SU-DHL-6 (cell line): ENCODE data around the gene ERLEC1.

Source experiments
- H2AFZ ChIP-seq: fragments of 200-600 bp; sonication (generic); 2 replicates; pipeline ENCODE4 v1.6.1; 2014; ENCODE audit warnings: low read depth, mild to moderate bottlenecking, moderate library complexity, mixed read lengths, antibody characterized with exemption, low read length; ENCODE audit not compliant: severe bottlenecking
- H3F3A ChIP-seq: fragments of 200-600 bp; shearing (Covaris generic); 2 replicates; pipeline ENCODE4 v1.6.0; 2016; ENCODE audit warnings: antibody characterized with exemption, mild to moderate bottlenecking; ENCODE audit not compliant: insufficient read depth
- H3K27ac ChIP-seq: fragments of 200-600 bp; sonication (generic); 2 replicates; pipeline ENCODE4 v1.5.1; 2016; ENCODE audit warnings: low read depth, mild to moderate bottlenecking, low read length, moderate library complexity, mixed read lengths
- H3K27me3 ChIP-seq: fragments of 200-600 bp; sonication (generic), shearing (Covaris generic); 2 replicates; pipeline ENCODE4 v1.6.0; 2014; ENCODE audit warnings: mild to moderate bottlenecking, low read length
- H3K36me3 ChIP-seq: fragments of 200-600 bp; sonication (generic); 2 replicates; pipeline ENCODE4 v1.6.1; 2014; ENCODE audit warnings: mild to moderate bottlenecking, low read length, mixed read lengths
- H3K4me2 ChIP-seq: fragments of 300-600, 200-600 bp; shearing (Covaris generic), sonication (generic); 2 replicates; pipeline ENCODE4 v1.6.0; 2014; ENCODE audit warnings: low read length, low read depth, mild to moderate bottlenecking; ENCODE audit not compliant: poor library complexity, severe bottlenecking
- H3K4me3 ChIP-seq: fragments of 200-600 bp; sonication (generic); 2 replicates; pipeline ENCODE4 v1.5.1; 2014; ENCODE audit warnings: antibody characterized with exemption, low read length, mild to moderate bottlenecking, mixed read lengths; ENCODE audit not compliant: insufficient read depth, poor library complexity, severe bottlenecking
- H3K79me2 ChIP-seq: fragments of 200-600 bp; sonication (generic); 2 replicates; pipeline ENCODE4 v1.6.1; 2014; ENCODE audit warnings: mild to moderate bottlenecking, low read length, moderate library complexity; ENCODE audit not compliant: insufficient read depth
- H3K9ac ChIP-seq: fragments of 200-600 bp; sonication (generic); 2 replicates; pipeline ENCODE4 v1.7.0; 2014; ENCODE audit warnings: mild to moderate bottlenecking, low read length
- H3K9me2 ChIP-seq: fragments of 200-600 bp; sonication (generic); replicated peaks from 2 replicates; pipeline ENCODE4 v1.6.1; 2014; ENCODE audit warnings: low read length; ENCODE audit not compliant: insufficient read depth
- H3K9me3 ChIP-seq: fragments of 200-600 bp; sonication (generic); 2 replicates; pipeline ENCODE4 v1.6.1; 2014; ENCODE audit warnings: low read length, mixed read lengths; ENCODE audit not compliant: insufficient read depth
- H4K20me1 ChIP-seq: fragments of 200-600 bp; sonication (generic); 2 replicates; pipeline ENCODE4 v1.6.1; 2014; ENCODE audit warnings: low read depth, mild to moderate bottlenecking, antibody characterized with exemption, low read length, moderate library complexity, mixed read lengths
- CTCF ChIP-seq: fragments of 200-600 bp; sonication (generic); IDR thresholded peaks from one replicate; pipeline ENCODE4 v1.5.1; 2017; ENCODE audit warnings: antibody characterized with exemption, mild to moderate bottlenecking, low read length, moderate library complexity; ENCODE audit not compliant: insufficient read depth, poor library complexity, severe bottlenecking
- EZH2phosphoT487 ChIP-seq: fragments of 200-600 bp; sonication (generic), shearing (Covaris generic); conservative IDR thresholded peaks from 2 replicates; pipeline ENCODE4 v1.6.1; 2018; ENCODE audit warnings: mild to moderate bottlenecking, antibody characterized with exemption, low read length, moderate library complexity, mixed read lengths

ERLEC1 gene

GRCh38 chr2:53778536-53779162 lies 8.2 kb upstream of the ERLEC1 start:
- Histone ChIP-seq H4K20me1 (no peaks in the 10 kb centered on the region), H3K9me2 (no peaks in the 10 kb centered on the region), H2AFZ (no peak overlapping the region), H3K79me2 (peaks cover 80% of the 10 kb centered on the region), H3K4me3 (no peak overlapping the region), H3K4me2 (no peak overlapping the region), H3K36me3 (peaks cover 22% of the 10 kb centered on the region), H3K9ac (no peak overlapping the region), H3K9me3 (no peaks in the 10 kb centered on the region), H3K27ac (no peak overlapping the region), H3K27me3 (no peaks in the 10 kb centered on the region), H3F3A (peaks cover 29% of the 10 kb centered on the region)
- TF ChIP-seq EZH2phosphoT487 (no peak), CTCF (no peak)

- Histone ChIP-seq H3K4me3 (no peak overlapping the region), H2AFZ (no peak overlapping the region), H3K79me2 (peaks cover 94% of the 10 kb centered on the region), H3K9me2 (no peaks in the 10 kb centered on the region), H3K4me2 (no peak overlapping the region), H4K20me1 (no peaks in the 10 kb centered on the region), H3K9me3 (no peaks in the 10 kb centered on the region), H3F3A (peaks cover 17% of the 10 kb centered on the region; the same call in 1 of the 2 replicates), H3K27me3 (no peaks in the 10 kb centered on the region), H3K36me3 (peaks cover 13% of the 10 kb centered on the region), H3K27ac (no peak overlapping the region), H3K9ac (no peak overlapping the region)
- TF ChIP-seq CTCF (no peak), EZH2phosphoT487 (no peak)
Measured at GRCh38 chr2:53780056-53780455, 6.8 kb upstream of the ERLEC1 start.

- no peaks in the 10 kb centered on the region for H3K9me2 ChIP-seq
- H3K27ac ChIP-seq: no peak overlapping the region
- TF ChIP-seq CTCF (no peak), EZH2phosphoT487 (no peak)
- no peak overlapping the region for H3K4me3 ChIP-seq
- no peaks in the 10 kb centered on the region; the same call in 1 of the 2 replicates for H3F3A ChIP-seq
- no peak overlapping the region for H2AFZ ChIP-seq
- H3K4me2 ChIP-seq: no peak overlapping the region
- no peaks in the 10 kb centered on the region for H4K20me1 ChIP-seq
- H3K9ac ChIP-seq: no peak overlapping the region
- no peaks in the 10 kb centered on the region for H3K9me3 ChIP-seq
- no peaks in the 10 kb centered on the region for H3K27me3 ChIP-seq
- peaks cover 93% of the 10 kb centered on the region for H3K79me2 ChIP-seq
- H3K36me3 ChIP-seq: peaks cover 3% of the 10 kb centered on the region; the same call in 1 of the 2 replicates
Measured at GRCh38 chr2:53782676-53783075, 4.2 kb upstream of the ERLEC1 start.
